BJ (cell line): Measurements from ENCODE around the gene TPRKB. TPM values are rescaled to one million over a fixed set of nuclear protein-coding genes. Genes with fewer than 3 reads are reported as not detected.

Experiments used
- CTCF ChIA-PET: fragments of 350-600 bp; formaldehyde crosslinking; extraction: SDS; loops from one replicate; lab custom pipeline; 2021; ENCODE audit warnings: antibody characterized with exemption, inconsistent platforms; lab: Yijun Ruan, JAX
- POLR2A ChIA-PET: fragments of 300-600 bp; sonication (Branson Sonifier 250); formaldehyde crosslinking; extraction: SDS; loops from one replicate; lab custom pipeline; 2021; ENCODE audit warnings: antibody characterized with exemption; lab: Charles Lee
- DNase-seq: peaks from one replicate; pipeline ENCODE4 v3.0.0-alpha.2; 2011; ENCODE audit warnings: low read depth
- H3K27me3 ChIP-seq: 2 replicates; pipeline ENCODE4 v1.6.0; 2011; ENCODE audit warnings: low read length; ENCODE audit not compliant: control insufficient read depth, insufficient read depth
- H3K36me3 ChIP-seq: 2 replicates; pipeline ENCODE4 v1.5.1; 2011; ENCODE audit warnings: low read length; ENCODE audit not compliant: control insufficient read depth, insufficient read depth
- H3K4me3 ChIP-seq: 2 replicates; pipeline ENCODE4 v1.5.1; 2011; ENCODE audit warnings: low read depth, mild to moderate bottlenecking, control low read depth, low read length
- CTCF ChIP-seq: IDR thresholded peaks from 2 replicates; pipeline ENCODE4 v1.5.1; 2011; ENCODE audit warnings: low read depth, mild to moderate bottlenecking, control low read depth, inconsistent platforms, low read length, moderate library complexity; ENCODE audit not compliant: insufficient read depth
- polyA plus RNA-seq: library from polyadenylated mRNA; depleted of rRNA; stranded (reverse); fragments of >200 nt; gene quantifications from 2 replicates; pipeline ENCODE4 v1.2.3, GENCODE V29; 2011

Gene TPRKB
- polyA plus RNA-seq, 1 experiment: 16.0 TPM

- H3K36me3 ChIP-seq: peaks cover 3% of the 10 kb centered on the region; the same call in 1 of the 2 replicates
- no peak for TF ChIP-seq CTCF
- H3K27me3 ChIP-seq: no peaks in the 10 kb centered on the region
- H3K4me3 ChIP-seq: no peak overlapping the region
- no peak for DNase-seq
- ChIA-PET POLR2A (interaction anchor here (0.6 kb wide), 1 partner anchor 359 kb away, joined by 6 read pairs; no protein-coding TSS in a partner anchor), CTCF (interaction anchor here (0.9 kb wide), 1 partner anchor 13 kb away, joined by 3 read pairs; no protein-coding TSS in a partner anchor)
Observed at GRCh38 chr2:73776869-73777519, 39.8 kb upstream of the TPRKB start.

GRCh38 chr2:73776381-73776780 lies 39.2 kb upstream of the TPRKB start:
- no peaks in the 10 kb centered on the region for H3K27me3 ChIP-seq
- ChIA-PET POLR2A (no interaction called here), CTCF (no interaction called here)
- no peak for DNase-seq
- H3K36me3 ChIP-seq: peaks cover 3% of the 10 kb centered on the region; the same call in 1 of the 2 replicates
- no peak overlapping the region for H3K4me3 ChIP-seq
- no peak for TF ChIP-seq CTCF

- no peak for TF ChIP-seq CTCF
- Histone ChIP-seq H3K27me3 (no peaks in the 10 kb centered on the region), H3K36me3 (peaks cover 3% of the 10 kb centered on the region; the same call in 1 of the 2 replicates), H3K4me3 (no peak overlapping the region)
- no peak for DNase-seq
- ChIA-PET CTCF (no interaction called here), POLR2A (no interaction called here)
Observed at GRCh38 chr2:73772819-73773218, 35.7 kb upstream of the TPRKB start.

GRCh38 chr2:73770725-73771124 lies 33.6 kb upstream of the TPRKB start:
- no peak for DNase-seq
- Histone ChIP-seq H3K27me3 (no peaks in the 10 kb centered on the region), H3K4me3 (no peak overlapping the region), H3K36me3 (peaks cover 3% of the 10 kb centered on the region)
- ChIA-PET CTCF (no interaction called here), POLR2A (no interaction called here)
- no peak for TF ChIP-seq CTCF

GRCh38 chr2:73766994-73767393 lies 29.8 kb upstream of the TPRKB start:
- Histone ChIP-seq H3K4me3 (no peak overlapping the region), H3K36me3 (peaks cover 8% of the 10 kb centered on the region), H3K27me3 (no peaks in the 10 kb centered on the region)
- TF ChIP-seq CTCF: no peak
- POLR2A ChIA-PET: no interaction called here
- DNase-seq: no peak
- CTCF ChIA-PET: no interaction called here
